IMR-90 (cell line): ENCODE measurements around the gene HOXB6.

ENCODE experiments used
- CTCF ChIP-seq: conservative IDR thresholded peaks from 2 replicates; pipeline ENCODE4 v1.5.1; 2012; ENCODE audit warnings: mild to moderate bottlenecking, low read depth, low read length, improper control_type of control experiment
- RAD21 ChIP-seq: IDR thresholded peaks from 2 replicates; pipeline ENCODE4 v1.6.1; 2012; ENCODE audit warnings: low read length, improper control_type of control experiment
- USF2 ChIP-seq: fragments of 150-350 bp; IDR thresholded peaks from 2 replicates; pipeline ENCODE4 v1.6.1; 2017; ENCODE audit warnings: mild to moderate bottlenecking, antibody characterized with exemption, low read length, low read depth

- TF ChIP-seq CTCF (no peak), RAD21 (no peak), USF2 (peak; percentile 96)
Observed at GRCh38 chr17:48577946-48578615, 26.7 kb downstream of the HOXB6 start, which contains the start of gene HOXB4.
